CD14-positive monocyte (primary cell): ENCODE data around the gene CCL4. TPM values are rescaled to one million over a fixed set of nuclear protein-coding genes. Genes with fewer than 3 reads are reported as not detected.

Experiments
- DNase-seq, 3 donors: peaks; one replicate each; pipeline ENCODE4 v3.0.0-alpha.2; 2011 to 2022
- H2AFZ ChIP-seq: 2 replicates; pipeline ENCODE4 v1.6.0; 2012; ENCODE audit warnings: mild to moderate bottlenecking, low read depth, low read length, inconsistent platforms; ENCODE audit not compliant: insufficient read depth, poor library complexity, severe bottlenecking
- H3K27ac ChIP-seq, 2 donors: 1 replicate in 1 of 2; 2 replicates in 1 of 2; pipeline ENCODE4 v1.5.1; 2012 to 2013; ENCODE audit warnings: low read length in 2 of 2, control low read depth in 1 of 2, inconsistent platforms in 1 of 2, low read depth in 1 of 2, mild to moderate bottlenecking in 1 of 2
- H3K27me3 ChIP-seq, 2 donors: one replicate each; pipeline versions ENCODE4 v1.6.0 to v1.6.1; 2011 to 2013; ENCODE audit warnings: low read length in 2 of 2; ENCODE audit not compliant: control insufficient read depth in 2 of 2, insufficient read depth in 2 of 2
- H3K36me3 ChIP-seq, 2 donors: replicated peaks in 1 of 2; 1 replicate in 1 of 2; 2 replicates in 1 of 2; pipeline versions ENCODE4 v1.5.1 to v1.6.1; 2012 to 2013; ENCODE audit warnings: low read length in 2 of 2, control low read depth in 1 of 2, inconsistent platforms in 1 of 2, mild to moderate bottlenecking in 1 of 2; ENCODE audit not compliant: insufficient read depth in 2 of 2, control insufficient read depth in 1 of 2
- H3K4me1 ChIP-seq, 2 donors: 1 replicate in 1 of 2; 2 replicates in 1 of 2; pipeline versions ENCODE4 v1.5.1 to v1.6.1; 2012 to 2013; ENCODE audit warnings: low read length in 2 of 2, control low read depth in 1 of 2, inconsistent platforms in 1 of 2, mild to moderate bottlenecking in 1 of 2, moderate library complexity in 1 of 2; ENCODE audit not compliant: insufficient read depth in 2 of 2, control insufficient read depth in 1 of 2
- H3K4me2 ChIP-seq: replicated peaks from 2 replicates; pipeline ENCODE3; 2012; ENCODE audit warnings: low read length, moderate library complexity, mild to moderate bottlenecking; ENCODE audit not compliant: poor library complexity, severe bottlenecking; ENCODE audit errors: extremely low read depth
- H3K4me3 ChIP-seq, 3 experiments: fragments of 200-600 bp in 1 of 3; sonication (generic) in 1 of 3; replicated peaks in 1 of 3; 1 replicate in 2 of 3; 2 replicates in 1 of 3; pipeline ENCODE4 v1.5.1; 2011 to 2013; ENCODE audit warnings: low read length in 3 of 3, mild to moderate bottlenecking in 3 of 3, control low read depth in 2 of 3, low read depth in 2 of 3, inconsistent platforms in 1 of 3, moderate library complexity in 1 of 3
- H3K79me2 ChIP-seq: 2 replicates; pipeline ENCODE4 v1.6.0; 2012; ENCODE audit warnings: mild to moderate bottlenecking, control low read depth, inconsistent platforms, low read length, moderate library complexity; ENCODE audit not compliant: insufficient read depth
- H3K9ac ChIP-seq: 2 replicates; pipeline ENCODE4 v1.6.0; 2017; ENCODE audit warnings: low read length, mild to moderate bottlenecking; ENCODE audit not compliant: insufficient read depth, poor library complexity, severe bottlenecking
- H3K9me3 ChIP-seq, 2 donors: replicated peaks in 1 of 2; 1 replicate in 1 of 2; 2 replicates in 1 of 2; pipeline versions ENCODE4 v1.5.1 to v1.6.1; 2012 to 2013; ENCODE audit warnings: low read length in 2 of 2, control low read depth in 1 of 2; ENCODE audit not compliant: control insufficient read depth in 1 of 2, insufficient read depth in 1 of 2
- H4K20me1 ChIP-seq: 2 replicates; pipeline ENCODE4 v1.6.0; 2012; ENCODE audit warnings: mild to moderate bottlenecking, low read length, control low read depth, moderate library complexity; ENCODE audit not compliant: insufficient read depth
- H3K27ac Mint-ChIP-seq, 7 donors: one replicate each; pipeline ENCODE4 v1.8.0; 2020; ENCODE audit warnings: mild to moderate bottlenecking in 7 of 7, mixed read lengths in 7 of 7, moderate library complexity in 6 of 7, inconsistent platforms in 2 of 7
- H3K27me3 Mint-ChIP-seq, 3 donors: one replicate each; pipeline ENCODE4 v1.8.0; 2021 to 2022; ENCODE audit warnings: low read depth in 3 of 3, mild to moderate bottlenecking in 3 of 3, mixed read lengths in 3 of 3, moderate library complexity in 3 of 3, inconsistent platforms in 1 of 3
- H3K36me3 Mint-ChIP-seq, 2 donors: one replicate each; pipeline ENCODE4 v1.8.0; 2020; ENCODE audit warnings: mixed read lengths in 2 of 2, inconsistent platforms in 1 of 2, mild to moderate bottlenecking in 1 of 2
- H3K4me1 Mint-ChIP-seq: one replicate; pipeline ENCODE4 v1.8.0; 2020; ENCODE audit warnings: mild to moderate bottlenecking, mixed read lengths
- H3K4me3 Mint-ChIP-seq, 2 donors: one replicate each; pipeline ENCODE4 v1.8.0; 2020; ENCODE audit warnings: mild to moderate bottlenecking in 2 of 2, mixed read lengths in 2 of 2, moderate library complexity in 1 of 2
- H3K9me3 Mint-ChIP-seq, 7 donors: one replicate each; pipeline ENCODE4 v1.8.0; 2020 to 2022; ENCODE audit warnings: mixed read lengths in 7 of 7, mild to moderate bottlenecking in 6 of 7, moderate library complexity in 6 of 7, inconsistent platforms in 2 of 7
- WGBS: methylation state at CpG from one replicate; pipeline ENCODE4 v1.1.5; 2013; ENCODE audit warnings: missing lambda C conversion rate; ENCODE audit not compliant: insufficient coverage; 5-methylcytosine and 5-hydroxymethylcytosine counted together
- intact Hi-C, 2 donors: fragments of 100-400 bp; cut with micrococcal nuclease; formaldehyde crosslinking; loops; one replicate each; pipeline versions ENCODE4 v1.15.0 to v1.15.1; 2023
- polyA plus RNA-seq, 3 donors: library from polyadenylated mRNA; depleted of rRNA in 1 of 3; unstranded in 2 of 3; stranded (reverse) in 1 of 3; fragments of 300-500 nt in 2 of 3; fragments of >200 nt in 1 of 3; fragmentation: Illumina TruSeq in 2 of 3; gene quantifications; 1 replicate in 2 of 3; 2 replicates in 1 of 3; pipeline ENCODE4 v1.2.3, GENCODE V29; 2012 to 2021
- TF ChIP-seq, protein P1 (sequence below): fragments of 200-600 bp; IDR thresholded peaks from one replicate; pipeline ENCODE4 v1.8.0; 2022; ENCODE audit warnings: antibody characterized with exemption, mild to moderate bottlenecking

Gene CCL4
- polyA plus RNA-seq, 3 donors: 11.8 to 41.7 (median 40.6) TPM

DNA sequence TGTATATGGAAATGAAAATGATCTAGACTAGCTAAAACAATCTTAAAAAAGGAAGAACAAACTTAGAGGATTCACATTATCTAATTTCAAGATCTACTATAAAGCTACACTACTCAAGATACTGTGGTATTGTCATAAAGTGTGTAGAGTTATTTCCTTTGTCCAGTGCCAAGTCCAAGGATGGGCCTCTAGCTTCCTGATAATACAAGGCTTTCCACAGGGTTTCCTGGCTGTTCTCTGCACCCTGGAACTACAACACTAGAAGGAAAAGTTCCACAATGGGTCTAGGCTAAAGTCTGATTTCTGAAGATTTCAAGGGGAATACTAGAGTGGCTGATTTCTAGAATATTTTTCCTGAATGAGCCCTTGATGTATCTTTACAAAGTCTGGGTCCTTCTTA lies 38.6 kb downstream of the CCL4 start:
- Mint-ChIP-seq H3K27me3 (peaks cover 0 to 2% (median 1%) of the 10 kb centered on the region in 3 donors), H3K4me1 (no peaks in the 10 kb centered on the region), H3K27ac (no peak overlapping the region), H3K9me3 (no peaks in the 10 kb centered on the region), H3K36me3 (no peaks in the 10 kb centered on the region), H3K4me3 (no peak overlapping the region)
- Histone ChIP-seq H3K27ac (no peak overlapping the region), H3K36me3 (no peaks in the 10 kb centered on the region), H3K4me3 (no peak overlapping the region), H3K4me1 (no peaks in the 10 kb centered on the region), H3K9ac (no peak overlapping the region), H2AFZ (no peak overlapping the region), H3K27me3 (no peaks in the 10 kb centered on the region), H3K79me2 (no peaks in the 10 kb centered on the region), H3K4me2 (no peak overlapping the region), H3K9me3 (no peaks in the 10 kb centered on the region), H4K20me1 (no peaks in the 10 kb centered on the region)
- TF ChIP-seq, protein P1, sequence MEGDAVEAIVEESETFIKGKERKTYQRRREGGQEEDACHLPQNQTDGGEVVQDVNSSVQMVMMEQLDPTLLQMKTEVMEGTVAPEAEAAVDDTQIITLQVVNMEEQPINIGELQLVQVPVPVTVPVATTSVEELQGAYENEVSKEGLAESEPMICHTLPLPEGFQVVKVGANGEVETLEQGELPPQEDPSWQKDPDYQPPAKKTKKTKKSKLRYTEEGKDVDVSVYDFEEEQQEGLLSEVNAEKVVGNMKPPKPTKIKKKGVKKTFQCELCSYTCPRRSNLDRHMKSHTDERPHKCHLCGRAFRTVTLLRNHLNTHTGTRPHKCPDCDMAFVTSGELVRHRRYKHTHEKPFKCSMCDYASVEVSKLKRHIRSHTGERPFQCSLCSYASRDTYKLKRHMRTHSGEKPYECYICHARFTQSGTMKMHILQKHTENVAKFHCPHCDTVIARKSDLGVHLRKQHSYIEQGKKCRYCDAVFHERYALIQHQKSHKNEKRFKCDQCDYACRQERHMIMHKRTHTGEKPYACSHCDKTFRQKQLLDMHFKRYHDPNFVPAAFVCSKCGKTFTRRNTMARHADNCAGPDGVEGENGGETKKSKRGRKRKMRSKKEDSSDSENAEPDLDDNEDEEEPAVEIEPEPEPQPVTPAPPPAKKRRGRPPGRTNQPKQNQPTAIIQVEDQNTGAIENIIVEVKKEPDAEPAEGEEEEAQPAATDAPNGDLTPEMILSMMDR: no peak
- DNase-seq: no peak
- intact Hi-C loops: no loop called here

DNA sequence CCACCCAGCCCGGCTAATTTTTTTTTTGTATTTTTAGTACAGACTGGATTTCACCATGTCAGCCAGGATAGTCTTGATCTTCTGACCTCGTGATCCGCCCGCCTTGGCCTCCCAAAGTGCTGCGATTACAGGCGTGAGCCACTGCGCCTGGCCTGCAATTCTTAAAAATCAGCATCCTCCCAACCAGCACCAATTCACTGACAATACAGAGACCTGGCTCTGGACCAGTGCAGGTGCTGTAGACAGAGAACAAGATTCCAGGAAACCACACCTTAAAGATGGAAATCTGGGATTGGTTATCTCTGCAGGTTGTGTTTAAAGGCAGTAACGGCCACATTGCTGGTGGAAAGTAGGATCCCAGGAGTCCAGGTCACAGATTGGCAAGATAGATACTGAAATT lies 39.2 kb downstream of the CCL4 start:
- Histone ChIP-seq H2AFZ (no peak overlapping the region), H4K20me1 (no peaks in the 10 kb centered on the region), H3K27ac (no peak overlapping the region), H3K4me2 (no peak overlapping the region), H3K79me2 (no peaks in the 10 kb centered on the region), H3K36me3 (no peaks in the 10 kb centered on the region), H3K4me3 (no peak overlapping the region), H3K9me3 (no peaks in the 10 kb centered on the region), H3K4me1 (no peaks in the 10 kb centered on the region), H3K27me3 (no peaks in the 10 kb centered on the region), H3K9ac (no peak overlapping the region)
- no peak overlapping the region for H3K4me3 Mint-ChIP-seq
- TF ChIP-seq, protein P1: no peak
- H3K4me1 Mint-ChIP-seq: no peaks in the 10 kb centered on the region
- peaks cover 0 to 2% (median 1%) of the 10 kb centered on the region in 3 donors for H3K27me3 Mint-ChIP-seq
- WGBS: 98% methylated on average over 5 of the region's 8 CpGs
- no peak overlapping the region for H3K27ac Mint-ChIP-seq
- DNase-seq: no peak
- intact Hi-C loops: no loop called here
- no peaks in the 10 kb centered on the region for H3K9me3 Mint-ChIP-seq
- no peaks in the 10 kb centered on the region for H3K36me3 Mint-ChIP-seq
